GM21529 (cell line): Measurements from ENCODE around the gene BRSK2.

Source experiments
- ATAC-seq: cut with Tn5 transposase; IDR thresholded peaks from one replicate; pipeline ENCODE4 v1.9.1; 2021; ENCODE audit not compliant: unreplicated experiment

The BRSK2 gene

DNA sequence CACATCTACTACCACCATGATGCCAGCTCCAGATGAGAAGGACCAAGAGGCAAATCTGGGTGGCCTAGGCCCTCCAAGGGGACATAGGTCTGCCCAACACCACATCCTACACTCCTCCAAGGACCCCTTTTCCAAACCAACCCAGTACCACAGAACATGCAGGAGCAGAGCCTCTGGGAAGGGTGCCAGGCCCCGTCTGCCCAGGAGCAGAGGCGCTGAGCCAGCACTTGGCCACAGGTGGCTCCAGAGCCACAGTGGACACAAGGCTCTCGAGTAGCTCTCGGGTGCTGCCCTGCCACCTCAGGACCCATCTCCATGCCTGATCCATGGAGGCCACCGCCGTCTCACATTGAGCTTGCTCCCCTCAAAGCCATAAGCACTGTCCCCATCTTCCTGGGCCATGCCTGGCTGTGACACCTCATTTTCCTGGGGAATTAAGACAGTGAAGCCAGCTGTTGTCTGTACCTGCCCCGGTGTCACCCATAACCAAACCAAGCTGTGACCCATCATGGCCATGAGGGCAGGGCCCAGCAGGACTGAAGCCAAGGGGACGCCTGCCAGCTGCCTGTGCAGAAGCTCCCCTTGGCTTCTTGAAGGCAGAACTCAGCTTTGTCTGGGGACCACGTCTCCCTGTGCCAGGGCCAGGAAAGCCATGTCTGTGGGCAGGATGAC lies 89.4 kb downstream of the BRSK2 start:
- ATAC-seq: no peak

DNA sequence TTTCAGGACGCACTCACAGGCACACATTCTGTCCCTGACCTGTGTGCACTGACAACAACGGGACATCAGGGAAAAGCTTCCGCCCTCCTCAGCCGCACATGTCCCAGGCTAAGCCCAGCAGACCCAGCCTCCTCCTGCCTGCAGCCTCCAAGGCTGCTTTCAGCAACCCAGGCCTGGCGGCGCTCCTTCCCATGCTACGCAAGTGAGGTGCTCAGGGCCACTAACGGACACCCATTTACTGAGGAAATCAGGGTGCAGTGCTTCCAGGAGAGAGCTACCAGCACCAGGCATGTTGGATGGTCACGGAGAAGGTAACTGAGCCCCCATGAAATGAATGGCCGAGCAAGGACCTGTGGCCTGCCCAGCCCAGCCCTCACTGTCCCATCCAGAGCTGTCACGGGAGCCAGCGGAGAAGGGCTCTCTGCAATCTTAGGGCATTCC lies 90.0 kb downstream of the BRSK2 start:
- ATAC-seq: no peak

DNA sequence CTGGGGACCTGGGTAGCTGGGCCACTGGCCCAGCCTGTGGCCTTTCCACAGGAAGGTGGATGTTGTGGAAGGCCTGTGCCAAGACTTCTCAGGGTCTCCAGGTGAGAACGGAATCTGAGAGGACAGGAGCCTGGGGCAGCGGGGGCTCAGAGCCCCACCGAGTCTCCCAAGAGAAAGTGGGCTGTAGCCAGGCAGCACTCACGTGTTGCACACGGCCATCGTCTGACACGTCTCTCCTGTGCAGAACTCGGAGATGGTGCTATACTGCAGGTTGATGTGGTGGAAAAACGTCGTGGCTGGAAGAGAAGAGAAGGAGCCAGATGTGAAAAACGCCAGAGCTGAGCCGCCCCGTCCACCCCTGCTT lies 90.4 kb downstream of the BRSK2 start:
- no peak for ATAC-seq

DNA sequence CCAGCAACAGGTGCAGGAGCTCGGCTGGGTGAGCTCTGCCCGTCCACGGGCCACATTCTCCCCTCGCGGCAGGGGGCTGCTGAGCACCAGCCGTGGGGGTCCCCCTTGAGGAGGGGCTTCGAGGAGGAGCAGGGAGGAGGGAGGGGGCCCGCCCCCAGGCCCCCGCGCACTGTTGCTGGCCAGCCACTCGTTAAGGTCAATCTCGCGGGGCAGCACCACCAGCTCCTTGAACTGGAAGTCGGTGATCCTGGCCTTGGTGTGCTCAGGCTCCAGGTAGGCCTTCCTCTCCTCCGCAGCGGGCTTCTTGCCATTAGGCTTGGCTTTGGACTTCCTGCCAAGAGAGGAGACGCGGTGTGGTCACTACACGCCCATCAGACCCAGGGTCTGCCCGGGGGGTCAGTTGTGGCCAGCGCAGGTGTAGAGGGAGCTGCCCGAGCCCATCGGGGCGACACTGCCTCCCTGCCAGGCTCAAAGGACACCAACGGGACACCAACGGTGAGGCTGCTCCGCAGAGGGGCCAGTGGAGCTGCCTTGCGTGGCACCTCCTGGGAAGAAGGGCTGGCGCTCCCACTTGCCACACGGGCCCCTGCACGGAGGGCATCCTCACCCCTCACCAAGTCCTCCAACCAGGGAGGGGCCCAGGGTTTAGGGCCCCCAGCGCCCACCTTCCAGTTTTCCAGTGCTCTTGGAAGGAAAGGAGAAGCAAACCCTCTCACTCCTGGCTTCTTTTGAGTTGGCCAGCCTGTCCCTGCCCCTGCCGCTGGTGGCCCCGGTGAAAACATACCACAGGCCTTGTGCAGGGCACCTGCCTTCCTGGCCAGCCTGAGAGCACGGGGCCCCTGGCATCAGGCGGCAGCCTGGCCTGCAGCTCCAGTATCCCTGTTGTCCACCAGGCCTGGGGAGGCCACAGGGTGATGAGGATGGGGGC lies 91.1 kb downstream of the BRSK2 start:
- ATAC-seq: no peak

DNA sequence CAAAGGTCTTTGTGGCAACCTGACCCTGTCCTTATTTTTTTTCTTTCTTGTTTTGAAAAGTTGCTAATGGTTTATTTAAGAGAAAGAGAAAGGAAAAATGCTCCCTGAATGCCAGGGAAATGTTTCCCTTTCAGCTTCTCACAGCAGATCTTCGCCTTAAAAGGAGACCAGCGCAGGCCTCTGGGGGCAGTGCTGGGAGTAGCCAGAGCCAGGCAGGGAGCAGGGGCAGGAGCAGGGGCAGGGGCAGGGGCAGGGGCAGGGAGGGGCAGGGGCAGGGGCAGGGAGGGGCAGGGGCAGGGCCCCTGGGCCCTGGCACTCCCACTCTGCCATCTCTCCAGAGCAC lies 91.7 kb downstream of the BRSK2 start:
- ATAC-seq: no peak

DNA sequence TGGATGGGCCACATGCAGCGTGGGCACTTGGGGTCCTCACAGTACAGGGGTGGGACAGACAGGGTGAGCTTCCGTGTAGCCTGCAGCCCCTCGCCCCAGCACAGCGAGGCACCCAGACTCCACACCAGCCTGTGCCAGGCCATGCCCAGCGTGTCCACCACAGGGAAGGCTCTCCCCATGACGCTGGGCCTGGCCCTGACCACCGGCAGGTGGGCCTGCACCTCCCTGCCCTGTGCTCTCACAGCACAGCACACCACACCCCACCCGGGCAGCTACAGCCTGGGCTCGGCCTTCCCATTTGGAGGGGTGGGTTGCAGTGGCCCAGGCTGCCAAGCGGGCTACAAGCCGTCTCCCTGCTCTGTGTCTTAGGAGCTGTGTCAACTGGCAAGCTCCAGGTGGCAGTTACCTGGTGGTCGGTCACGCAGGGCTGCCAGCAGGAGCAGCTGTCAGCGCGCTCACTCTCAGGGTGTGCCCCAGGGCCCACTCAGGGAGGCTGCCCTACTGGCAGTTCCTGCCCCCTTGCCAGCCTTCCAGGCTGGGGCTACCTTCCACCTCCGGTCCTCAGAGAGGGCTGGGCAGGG lies 92.2 kb downstream of the BRSK2 start:
- ATAC-seq: no peak

DNA sequence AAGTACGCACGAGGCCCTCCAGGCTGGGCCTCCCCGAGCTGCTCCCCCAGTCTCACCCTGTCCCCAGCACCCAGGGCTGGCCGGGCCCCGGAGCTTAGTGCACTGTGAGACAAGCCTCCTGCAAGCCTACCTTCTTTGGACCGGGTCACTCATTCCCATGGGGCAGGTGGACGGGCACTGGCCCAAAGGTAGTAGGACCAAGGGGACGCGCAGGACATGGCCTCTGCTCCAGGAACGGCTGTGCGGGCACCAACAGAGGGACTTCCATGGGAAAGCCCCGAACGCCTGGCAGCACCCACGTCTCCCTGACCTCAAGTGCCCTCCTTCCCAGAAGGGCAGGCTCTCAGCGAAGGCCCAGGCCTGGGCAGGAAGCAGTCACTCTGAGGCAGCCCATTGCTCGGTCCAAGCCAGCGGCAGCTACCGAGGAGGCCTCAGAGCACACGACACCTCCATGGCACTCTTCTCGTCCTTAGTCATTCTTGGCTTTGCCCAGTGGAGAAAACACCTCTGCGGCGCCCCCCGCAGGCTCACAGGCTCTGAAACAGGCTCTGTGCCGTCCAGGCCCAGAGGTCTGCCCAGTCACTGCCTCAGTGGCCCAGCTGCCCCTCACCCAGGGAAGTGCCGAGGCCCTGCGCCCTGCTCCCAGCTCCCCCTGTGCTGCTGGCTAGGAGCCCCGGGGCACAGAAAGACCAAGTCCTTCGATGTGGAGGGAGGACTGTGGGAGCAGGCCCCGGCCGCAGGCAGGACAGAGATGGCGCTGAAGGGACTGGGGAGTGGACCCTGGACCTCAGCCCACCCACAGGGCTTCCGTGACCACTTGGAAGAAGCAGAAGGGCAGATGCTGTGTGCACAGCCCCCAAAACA lies 93.1 kb downstream of the BRSK2 start:
- ATAC-seq: no peak

DNA sequence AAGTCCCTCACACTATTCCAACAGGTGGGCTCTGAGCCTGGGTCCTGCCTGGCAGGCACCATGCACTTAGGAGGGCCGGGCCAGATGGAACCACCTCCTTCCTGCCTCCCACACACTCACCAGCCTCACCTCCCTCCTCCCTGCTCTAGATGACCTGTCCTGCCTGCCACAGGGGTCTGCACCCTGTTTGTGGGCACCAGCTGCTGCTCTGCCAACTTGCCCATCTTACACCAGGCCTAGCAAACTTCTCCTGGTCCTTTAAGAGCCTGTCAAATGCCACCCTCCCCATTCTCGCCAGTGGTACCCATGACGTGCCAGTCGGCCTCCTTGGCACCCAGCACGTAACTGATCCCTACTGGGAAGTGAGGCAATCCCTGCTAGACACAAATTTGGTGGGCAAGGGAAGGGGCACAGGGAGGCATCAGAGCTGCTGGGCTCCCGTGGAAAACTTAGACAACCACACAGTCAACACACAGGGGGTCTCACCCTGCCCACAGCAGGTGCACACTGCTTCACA lies 93.8 kb downstream of the BRSK2 start:
- no peak for ATAC-seq

DNA sequence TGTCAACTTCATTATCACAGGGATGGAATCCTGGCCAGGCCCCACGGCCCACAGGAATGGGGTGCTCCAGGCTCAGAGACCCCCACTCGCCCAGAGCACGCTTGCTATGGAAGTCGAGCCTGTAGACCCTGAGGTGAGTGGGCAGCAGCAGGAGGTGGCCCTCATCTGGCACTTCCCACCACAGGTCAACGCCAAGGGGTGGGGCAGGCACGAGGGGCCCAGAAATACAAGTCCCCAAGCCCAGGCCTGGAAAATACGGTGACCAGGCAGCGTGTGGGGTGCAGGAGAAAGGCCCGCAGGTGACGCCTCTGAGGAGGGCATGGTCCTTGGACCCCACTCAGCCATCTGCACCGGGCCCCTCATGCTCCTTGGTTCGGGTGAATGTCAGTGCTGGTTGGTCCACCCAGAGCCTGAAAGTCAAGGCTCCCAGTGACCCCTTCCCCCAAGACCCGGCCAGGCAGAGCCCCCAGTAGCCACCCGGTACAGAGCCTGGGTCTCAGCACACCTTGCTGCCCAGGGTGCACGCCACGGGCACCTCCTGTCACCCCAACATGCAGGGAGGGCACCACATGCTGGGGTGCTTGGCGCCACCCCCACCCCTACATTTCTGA lies 94.4 kb downstream of the BRSK2 start:
- no peak for ATAC-seq

DNA sequence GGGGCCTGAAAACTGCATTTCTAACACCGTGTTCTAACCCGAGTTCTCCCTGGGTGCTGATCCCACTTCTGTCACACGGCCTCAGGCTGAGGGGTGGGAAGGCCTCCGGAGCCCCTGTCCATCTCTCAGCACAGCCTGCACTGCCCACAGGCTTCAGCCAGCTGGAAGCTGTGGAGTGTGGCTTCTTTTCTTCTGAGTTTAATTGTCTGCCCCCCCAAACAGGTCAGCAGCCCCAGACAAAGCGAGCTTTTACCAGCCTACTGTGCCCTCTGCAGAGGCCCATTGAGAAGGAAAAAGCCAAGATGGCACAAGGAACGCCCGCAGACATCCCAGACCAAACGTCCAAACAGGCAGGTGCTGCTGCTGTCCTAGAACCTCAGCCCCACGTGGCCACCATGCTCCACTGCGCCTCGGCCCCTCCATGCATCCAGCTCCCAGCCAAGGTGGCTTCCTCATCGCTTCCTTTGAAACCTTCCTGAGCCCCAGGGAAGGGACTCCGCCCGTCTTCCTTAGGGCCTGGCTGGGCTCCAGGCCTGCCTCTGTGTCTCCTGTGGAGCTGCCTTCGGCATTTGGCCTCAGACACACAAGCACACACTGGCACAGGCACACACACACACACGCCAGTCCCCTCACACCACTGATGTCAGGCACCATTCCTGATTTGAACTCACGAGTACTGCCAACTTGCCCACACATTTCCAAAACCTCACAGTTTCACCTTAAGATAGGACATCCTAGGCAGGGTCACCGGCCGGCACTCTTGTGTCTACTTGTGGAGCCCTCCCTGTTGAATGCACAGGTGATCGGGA lies 95.2 kb downstream of the BRSK2 start:
- no peak for ATAC-seq

DNA sequence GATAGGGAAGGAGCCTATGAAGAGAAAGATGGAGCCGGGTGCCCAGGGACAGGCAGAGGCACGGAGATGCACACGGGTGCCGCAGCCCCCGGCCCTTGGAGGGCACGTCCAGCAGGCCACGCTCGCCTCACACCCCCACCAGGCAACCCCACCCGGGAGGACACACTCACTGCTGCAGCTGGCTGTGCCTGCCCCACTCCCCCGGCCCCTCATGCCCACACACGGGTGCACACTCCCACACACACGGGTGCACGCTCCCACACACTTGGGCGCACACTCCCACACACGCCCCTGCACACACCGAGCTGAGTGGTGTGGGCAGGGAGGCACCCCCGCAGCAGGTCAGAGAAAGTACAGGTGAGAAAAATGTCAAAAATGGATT lies 95.8 kb downstream of the BRSK2 start:
- no peak for ATAC-seq

DNA sequence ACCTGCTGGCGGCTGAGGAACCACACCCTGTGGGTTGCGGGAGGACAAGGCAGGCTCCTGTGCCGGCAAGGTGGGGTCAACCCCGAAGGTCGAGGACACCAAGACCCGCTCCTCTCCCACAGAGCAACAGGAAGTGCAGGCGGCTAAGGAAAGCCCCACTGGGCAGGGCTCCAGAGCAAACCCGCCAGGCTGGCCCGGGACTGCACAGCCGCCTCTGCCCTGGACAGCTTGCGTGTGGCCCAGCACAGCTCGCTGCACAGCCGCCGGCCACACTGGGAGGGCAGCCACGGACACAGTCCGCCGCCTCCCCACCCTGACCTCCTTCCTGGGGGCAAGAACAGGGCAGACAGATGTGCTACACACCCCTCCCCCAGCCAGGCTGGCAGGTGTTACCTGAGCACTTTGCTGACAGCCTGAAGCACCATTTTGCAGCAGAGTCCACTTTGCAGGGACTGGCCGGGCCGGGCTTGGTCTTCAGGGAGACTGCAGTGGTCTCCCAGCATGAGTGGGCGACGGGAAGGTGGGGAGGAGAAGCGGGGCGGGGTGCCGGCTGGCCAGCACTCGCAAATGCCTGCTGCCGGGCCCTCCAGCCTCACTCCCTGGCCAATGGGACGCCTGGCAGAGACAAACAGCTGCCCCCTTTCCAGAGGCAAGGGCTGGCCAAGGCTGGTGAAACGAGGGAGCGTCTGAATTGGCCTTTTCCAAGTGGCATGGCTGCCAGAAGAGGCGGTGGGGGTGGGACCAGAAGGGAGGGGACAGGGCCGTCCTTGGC lies 96.5 kb downstream of the BRSK2 start, which contains the start of gene MOB2:
Gene MOB2, minus strand, starts transcription at position 726 of the 772 bp plus-strand sequence. Its CDS starts 223 bp downstream, at position 503.
- ATAC-seq: no peak

DNA sequence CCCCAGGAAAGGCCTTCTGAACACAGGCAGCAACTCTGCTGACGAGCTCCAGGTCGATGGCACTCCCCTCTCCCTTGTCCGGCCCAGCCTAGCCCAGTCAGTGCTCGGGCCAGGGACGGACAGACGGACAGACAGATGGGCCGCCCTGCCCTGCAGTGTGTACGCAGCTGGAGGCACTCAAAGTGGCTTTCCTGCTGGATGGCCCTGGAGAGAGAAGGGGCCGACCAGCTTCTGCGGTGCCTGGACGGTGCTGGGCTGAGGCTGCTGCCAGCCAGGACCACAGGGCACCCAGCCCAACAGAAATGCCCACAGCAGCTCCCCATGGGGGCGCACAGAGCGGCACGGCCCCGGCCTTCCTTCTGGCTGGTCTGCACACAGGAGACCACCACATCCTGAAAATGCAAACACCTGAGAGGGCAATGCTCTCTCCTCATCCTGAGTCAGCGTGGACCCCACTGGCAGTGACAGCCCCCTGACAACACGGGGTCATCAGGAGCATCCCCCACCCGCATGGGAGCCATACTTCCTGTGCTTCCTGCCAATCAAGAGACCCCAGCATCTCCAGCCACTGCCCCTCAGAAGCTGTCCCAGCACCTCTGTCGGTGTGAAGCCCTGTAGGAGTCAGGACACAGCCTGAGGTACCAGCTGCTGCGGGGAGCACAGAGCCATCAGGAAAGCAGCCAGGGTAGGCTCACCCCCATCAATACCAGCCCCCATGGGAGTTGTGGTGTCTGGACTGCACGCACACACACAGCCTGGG lies 97.5 kb downstream of the BRSK2 start:
- no peak for ATAC-seq

DNA sequence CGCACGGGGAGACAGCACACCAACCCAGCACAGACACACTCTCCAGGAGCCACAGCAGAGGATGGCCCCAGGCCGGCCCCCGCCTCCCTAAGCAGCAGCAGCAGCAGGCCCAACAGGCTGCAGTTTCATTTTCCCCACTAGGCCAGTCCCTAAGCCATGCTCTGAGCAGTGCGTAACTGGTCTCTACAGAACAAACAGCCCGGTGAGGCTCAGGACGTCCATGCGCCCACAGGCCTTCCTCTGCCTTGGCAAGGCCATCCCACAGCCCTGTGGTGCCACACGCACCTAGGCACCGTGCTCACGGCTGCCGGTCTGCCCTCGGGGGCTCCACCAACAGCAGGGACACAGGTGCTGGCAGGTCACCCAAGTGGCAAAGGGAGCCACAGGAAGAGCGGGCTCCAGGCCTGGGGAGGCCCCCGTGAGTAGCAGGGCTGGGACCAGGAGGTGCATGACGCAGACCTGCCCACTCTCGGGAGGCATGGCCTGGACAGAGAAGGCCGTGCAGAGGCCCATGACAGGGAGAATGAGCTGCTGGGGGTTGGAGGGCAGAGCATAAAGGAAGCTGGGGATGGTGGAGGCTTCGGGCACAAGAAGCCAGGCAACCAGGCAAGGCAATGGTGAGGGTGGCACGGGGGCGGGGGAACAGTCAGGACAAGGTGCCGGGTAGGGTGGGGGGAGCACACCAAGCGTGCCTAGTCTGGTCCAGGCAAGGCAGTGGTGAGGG lies 98.3 kb downstream of the BRSK2 start:
- no peak for ATAC-seq

DNA sequence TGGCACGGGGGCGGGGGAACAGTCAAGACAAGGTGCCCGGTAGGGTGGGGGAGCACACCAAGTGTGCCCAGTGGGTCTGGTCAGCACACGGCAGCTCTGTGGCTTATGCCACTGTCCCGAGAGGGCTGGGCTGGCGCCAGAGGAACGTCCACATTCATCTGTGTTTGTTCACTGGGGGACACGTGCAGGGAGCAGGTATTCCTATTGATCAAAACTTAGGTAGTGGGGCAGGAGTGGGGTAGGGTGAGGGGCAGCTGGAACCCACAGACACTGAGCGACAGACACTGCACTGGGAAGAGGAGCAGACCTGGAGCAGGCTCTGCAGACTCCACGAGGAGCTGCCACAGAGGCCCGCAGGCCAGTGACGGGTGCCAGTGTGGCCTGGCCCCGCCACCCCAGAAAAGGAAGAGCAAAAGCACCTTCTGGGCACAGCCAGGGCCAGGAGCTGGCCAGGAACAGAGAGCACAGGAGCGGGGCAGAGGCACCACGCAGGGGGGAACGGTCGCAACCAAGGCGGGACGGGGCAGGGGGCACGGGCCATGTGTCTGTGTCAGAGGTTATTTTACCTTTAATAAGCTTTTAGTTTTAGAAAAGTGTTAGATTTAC lies 98.9 kb downstream of the BRSK2 start:
- no peak for ATAC-seq

DNA sequence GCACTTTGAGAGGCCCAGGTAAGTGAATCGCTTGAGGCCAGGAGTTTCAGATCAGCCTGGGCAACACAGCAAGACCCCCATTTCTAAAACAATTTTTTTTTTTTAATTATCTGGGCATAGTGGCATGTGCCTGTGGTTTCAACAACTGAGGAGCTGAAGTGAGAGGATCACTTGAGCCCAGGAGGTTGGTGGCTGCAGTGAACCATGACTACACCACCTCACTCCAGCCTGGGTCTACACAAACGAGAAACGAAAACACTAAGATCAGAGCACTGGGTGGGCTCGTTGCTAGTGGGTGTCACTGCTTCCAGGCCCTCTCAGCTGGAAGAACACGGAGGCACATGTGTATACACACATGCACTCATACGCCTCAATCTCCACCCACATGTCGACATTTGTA lies 100.9 kb downstream of the BRSK2 start:
- ATAC-seq: no peak

DNA sequence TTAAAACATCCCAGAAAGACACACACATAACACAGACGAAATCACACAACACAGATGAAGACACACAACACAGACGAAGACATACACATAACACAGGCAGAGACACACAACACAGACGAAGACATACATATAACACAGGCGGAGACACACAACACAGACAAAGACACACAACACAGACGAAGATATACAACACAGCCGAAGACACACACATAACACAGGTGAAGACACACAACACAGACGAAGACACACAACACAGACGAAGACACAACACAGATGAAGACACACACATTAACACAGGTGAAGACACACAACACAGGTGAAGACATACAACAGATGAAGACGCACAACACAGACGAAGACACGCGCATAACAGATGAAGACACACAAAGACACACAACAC lies 101.6 kb downstream of the BRSK2 start:
- no peak for ATAC-seq
